Measurements from ENCODE around the gene SEC14L5. TPM values are rescaled to one million over a fixed set of nuclear protein-coding genes. Genes with fewer than 3 reads are reported as not detected.

Gene SEC14L5
- total RNA-seq, 1 experiment from 2014 or later: 0.27 TPM

GRCh38 chr16:5035909-5036227 lies 77.7 kb downstream of the SEC14L5 start:
- no peak for ATAC-seq
- Histone ChIP-seq H3K27me3 (ENCODE audit: insufficient read depth, low read length) (no peaks in the 10 kb centered on the region), H3K4me1 (ENCODE audit: control insufficient read depth in 1 of 2, insufficient read depth in 2 of 2, low read length in 2 of 2) (peaks cover 10 to 32% of the 10 kb centered on the region in 2 experiments; a peak in 3 of 4 replicates), H3K9me3 (ENCODE audit: control insufficient read depth in 1 of 2, insufficient read depth in 1 of 2, low read depth in 1 of 2, low read length in 2 of 2) (no peaks in the 10 kb centered on the region), H3K36me3 (ENCODE audit: control insufficient read depth in 1 of 2, insufficient read depth in 2 of 2, low read length in 2 of 2) (no peaks in the 10 kb centered on the region), H2AFZ (ENCODE audit: low read depth, low read length, poor library complexity, severe bottlenecking) (no peak overlapping the region), H4K20me1 (ENCODE audit: insufficient read depth) (no peaks in the 10 kb centered on the region), H3K4me2 (ENCODE audit: low read length) (no peak overlapping the region), H3K27ac (ENCODE audit: low read depth, low read length) (no peak overlapping the region), H3K9ac (ENCODE audit: low read length) (no peak overlapping the region), H3K4me3 (replicated peaks in 1 of 2; ENCODE audit: low read depth in 1 of 2, low read length in 2 of 2) (no peak overlapping the region), H3K9me2 (ENCODE audit: insufficient read depth) (no peaks in the 10 kb centered on the region), H3K79me2 (ENCODE audit: insufficient read depth, low read length) (0 out of 2 replicates have a peak, but pooled peaks cover 6% of the 10 kb centered on the region)
- intact Hi-C loops (cut with micrococcal nuclease): no loop called here
- POLR2A ChIA-PET: no interaction called here
- RAD21 ChIA-PET (ENCODE audit: low non-redundant PET in 1 of 2, low total read pairs in 2 of 2, uncharacterized antibody in 2 of 2, unreplicated experiment in 2 of 2): no interaction called here
- no TSS peak for BruUV-seq (replicated peaks)
- TF ChIP-seq MAX (IDR thresholded peaks at IDR 0.05): no peak
- CTCF ChIA-PET: no interaction called here
- no peak for DNase-seq (ENCODE audit: low read depth, low spot score)

- H3K27ac ChIP-seq (ENCODE audit: low read depth, low read length): no peak overlapping the region
Observed at GRCh38 chr16:5036228-5037156, 78.4 kb downstream of the SEC14L5 start.

More at GRCh38 chr16:5036228-5037156, 78.4 kb downstream of the SEC14L5 start:
- H2AFZ ChIP-seq (ENCODE audit: low read depth, low read length, poor library complexity, severe bottlenecking): no peak overlapping the region
- no TSS peak for BruUV-seq (replicated peaks)
- ATAC-seq: no peak
- no peaks in the 10 kb centered on the region for H3K36me3 ChIP-seq (ENCODE audit: control insufficient read depth in 1 of 2, insufficient read depth in 2 of 2, low read length in 2 of 2)
- no peaks in the 10 kb centered on the region for H3K27me3 ChIP-seq (ENCODE audit: insufficient read depth, low read length)
- ChIA-PET POLR2A (no interaction called here), CTCF (no interaction called here), RAD21 (ENCODE audit: low non-redundant PET in 1 of 2, low total read pairs in 2 of 2, uncharacterized antibody in 2 of 2, unreplicated experiment in 2 of 2) (no interaction called here)
- H3K4me3 ChIP-seq (replicated peaks in 1 of 2; ENCODE audit: low read depth in 1 of 2, low read length in 2 of 2): no peak overlapping the region
- no peak for TF ChIP-seq EZH2 (IDR thresholded peaks at IDR 0.05)
- no peak for TF ChIP-seq FOSL1 (IDR thresholded peaks at IDR 0.05; ENCODE audit: low read depth)
- TF ChIP-seq POLR2AphosphoS5 (IDR thresholded peaks at IDR 0.05; ENCODE audit: low read depth, low read length): no peak
- no peak for TF ChIP-seq ZNF274 (IDR thresholded peaks at IDR 0.05; ENCODE audit: low read depth, low read length)
- TF ChIP-seq RAD21 (IDR thresholded peaks at IDR 0.05; ENCODE audit: low read depth): no peak
- TF ChIP-seq SP1 (IDR thresholded peaks at IDR 0.05; ENCODE audit: low read depth): no peak
- TF ChIP-seq POLR2A (IDR thresholded peaks at IDR 0.05; ENCODE audit: borderline replicate concordance, extremely low read depth, insufficient read depth, insufficient read length): no peak
- no peak for TF ChIP-seq YY1 (IDR thresholded peaks at IDR 0.05; ENCODE audit: extremely low read depth, insufficient replicate concordance, low read depth, low read length)
- no peak for TF ChIP-seq ZBTB33 (IDR thresholded peaks at IDR 0.05; ENCODE audit: extremely low read depth, insufficient replicate concordance, low read length)
- TF ChIP-seq SRF (IDR thresholded peaks at IDR 0.05; ENCODE audit: low read depth): no peak
- no peak for TF ChIP-seq EZH2phosphoT487 (IDR thresholded peaks at IDR 0.05; ENCODE audit: borderline replicate concordance)
- no peak for TF ChIP-seq CTCF (IDR thresholded peaks at IDR 0.05 in 2 of 3, conservative IDR thresholded peaks at IDR 0.05 in 1 of 3; ENCODE audit: borderline replicate concordance in 1 of 3, insufficient read depth in 1 of 3, low read depth in 2 of 3, low read length in 2 of 3)
- no peak for TF ChIP-seq EGR1 (IDR thresholded peaks at IDR 0.05; ENCODE audit: low read depth)
- TF ChIP-seq JUND (IDR thresholded peaks at IDR 0.05): no peak
- TF ChIP-seq MAX (IDR thresholded peaks at IDR 0.05): no peak
- H3K9me2 ChIP-seq (ENCODE audit: insufficient read depth): no peaks in the 10 kb centered on the region
- intact Hi-C loops (cut with micrococcal nuclease): no loop called here
- peaks cover 15 to 38% of the 10 kb centered on the region in 2 experiments for H3K4me1 ChIP-seq (ENCODE audit: control insufficient read depth in 1 of 2, insufficient read depth in 2 of 2, low read length in 2 of 2)
- no peak overlapping the region for H3K9ac ChIP-seq (ENCODE audit: low read length)
- H3K9me3 ChIP-seq (ENCODE audit: control insufficient read depth in 1 of 2, insufficient read depth in 1 of 2, low read depth in 1 of 2, low read length in 2 of 2): no peaks in the 10 kb centered on the region
- H3K79me2 ChIP-seq (ENCODE audit: insufficient read depth, low read length): 0 out of 2 replicates have a peak, but pooled peaks cover 6% of the 10 kb centered on the region
- no peak for DNase-seq (ENCODE audit: low read depth, low spot score)
- H3K4me2 ChIP-seq (ENCODE audit: low read length): no peak overlapping the region
- H4K20me1 ChIP-seq (ENCODE audit: insufficient read depth): no peaks in the 10 kb centered on the region
